DMS153 treated with DMSO at 0.1 percent for 48 hours (cell line): ENCODE data around the gene MPRIP.

Source experiments
- DNase-seq: peaks from one replicate; lab custom pipeline; 2025; ENCODE audit not compliant: unreplicated experiment; lab: John Stamatoyannopoulos, UW

The MPRIP gene

GRCh38 chr17:17066021-17066420, 23.8 kb downstream of the MPRIP start:
- DNase-seq: no peak

GRCh38 chr17:17067257-17067656, 25.0 kb downstream of the MPRIP start:
- DNase-seq: no peak

- DNase-seq: no peak
These were observed 27.6 kb downstream of the MPRIP start for GRCh38 chr17:17069849-17070248.

- DNase-seq: no peak
These were observed 28.7 kb downstream of the MPRIP start for GRCh38 chr17:17070931-17071330.

- DNase-seq: no peak
These were observed 29.5 kb downstream of the MPRIP start for GRCh38 chr17:17071531-17072360.

- no peak for DNase-seq
These were observed 30.3 kb downstream of the MPRIP start for GRCh38 chr17:17072546-17072945.

GRCh38 chr17:17073030-17073564, 30.8 kb downstream of the MPRIP start:
- no peak for DNase-seq

GRCh38 chr17:17073581-17074403, 31.5 kb downstream of the MPRIP start:
- no peak for DNase-seq

- DNase-seq: no peak
These were observed 33.0 kb downstream of the MPRIP start for GRCh38 chr17:17075125-17075781.

GRCh38 chr17:17076066-17076465, 33.8 kb downstream of the MPRIP start:
- no peak for DNase-seq

GRCh38 chr17:17077101-17077500, 34.8 kb downstream of the MPRIP start:
- no peak for DNase-seq

- DNase-seq: no peak
These were observed 35.8 kb downstream of the MPRIP start for GRCh38 chr17:17077861-17078732.

GRCh38 chr17:17078832-17079231, 36.6 kb downstream of the MPRIP start:
- DNase-seq: no peak

- DNase-seq: no peak
These were observed 37.1 kb downstream of the MPRIP start for GRCh38 chr17:17079336-17079735.

GRCh38 chr17:17079761-17080160, 37.5 kb downstream of the MPRIP start:
- DNase-seq: no peak

- DNase-seq: no peak
These were observed 37.9 kb downstream of the MPRIP start for GRCh38 chr17:17080181-17080631.

- no peak for DNase-seq
These were observed 38.5 kb downstream of the MPRIP start for GRCh38 chr17:17080781-17081180.

GRCh38 chr17:17081304-17081940, 39.2 kb downstream of the MPRIP start:
- DNase-seq: no peak

GRCh38 chr17:17082878-17083277, 40.6 kb downstream of the MPRIP start:
- DNase-seq: no peak

- no peak for DNase-seq
These were observed 42.1 kb downstream of the MPRIP start for GRCh38 chr17:17084317-17084835.
